ENCODE data around the gene CGAS.
"Not testable (repeated sequence)": the region's sequence is repeated elsewhere in the genome, so short reads cannot be mapped to it uniquely, and the experiment has no call there.

CGAS gene

GRCh38 chr6:73452107-73452461 lies at the start of gene CGAS:
CGAS (minus strand) TSS chr6:73452297; CDS start chr6:73452181, 116 bp downstream.
- DNase-seq (ENCODE audit: low spot score) = peak; percentile 82

GRCh38 chr6:73497915-73498314 lies 45.8 kb upstream of the CGAS start:
- no peak for DNase-seq (ENCODE audit: low spot score)

GRCh38 chr6:73491377-73491776 lies 39.3 kb upstream of the CGAS start:
- DNase-seq (ENCODE audit: low spot score) = no peak

GRCh38 chr6:73487473-73487872 lies 35.4 kb upstream of the CGAS start:
- no peak for DNase-seq (ENCODE audit: low spot score)

GRCh38 chr6:73484438-73484837 lies 32.3 kb upstream of the CGAS start:
- no peak for DNase-seq (ENCODE audit: low spot score)

GRCh38 chr6:73481969-73482368 lies 29.9 kb upstream of the CGAS start:
- DNase-seq (ENCODE audit: low spot score) = no peak

- DNase-seq (ENCODE audit: low spot score) = no peak
These were observed 25.3 kb upstream of the CGAS start for GRCh38 chr6:73477407-73477806.

- DNase-seq (ENCODE audit: low spot score) = no peak
These were observed 24.6 kb upstream of the CGAS start for GRCh38 chr6:73476723-73477122.

- no peak for DNase-seq (ENCODE audit: low spot score)
These were observed 19.7 kb upstream of the CGAS start for GRCh38 chr6:73471686-73472290.

- DNase-seq (ENCODE audit: low spot score) = peak; percentile 87
These were observed 9.6 kb upstream of the CGAS start, which contains the start of gene MTO1 for GRCh38 chr6:73461537-73462350. MTO1 (plus strand) TSS chr6:73461737; CDS start chr6:73461855, 118 bp downstream.

GRCh38 chr6:73460056-73460455 lies 8.0 kb upstream of the CGAS start:
- DNase-seq (ENCODE audit: low spot score) = no peak

GRCh38 chr6:73459474-73459873 lies 7.4 kb upstream of the CGAS start:
- not testable (repeated sequence) for DNase-seq (ENCODE audit: low spot score)

- no peak for DNase-seq (ENCODE audit: low spot score)
These were observed 4.0 kb upstream of the CGAS start for GRCh38 chr6:73455865-73456629.

- peak; percentile 42 for DNase-seq (ENCODE audit: low spot score)
These were observed 632 bp downstream of the CGAS start for GRCh38 chr6:73451223-73452106.

- DNase-seq (ENCODE audit: low spot score) = no peak
These were observed 8.5 kb downstream of the CGAS start for GRCh38 chr6:73443555-73443954.

GRCh38 chr6:73435236-73435635 lies 16.9 kb downstream of the CGAS start:
- DNase-seq (ENCODE audit: low spot score) = no peak

- no peak for DNase-seq (ENCODE audit: low spot score)
These were observed 30.6 kb downstream of the CGAS start for GRCh38 chr6:73421534-73421933.

- no peak for DNase-seq (ENCODE audit: low spot score)
These were observed 33.9 kb downstream of the CGAS start for GRCh38 chr6:73418081-73418741.

- DNase-seq (ENCODE audit: low spot score) = no peak
These were observed 39.0 kb downstream of the CGAS start for GRCh38 chr6:73413102-73413501.

- DNase-seq (ENCODE audit: low spot score) = no peak
These were observed 42.7 kb downstream of the CGAS start for GRCh38 chr6:73409395-73409794.

- no peak for DNase-seq (ENCODE audit: low spot score)
These were observed 51.4 kb downstream of the CGAS start for GRCh38 chr6:73400656-73401055.
